ENCODE measurements around the gene ERCC1.
A peak's percentile ranks its signal among the peaks of the same experiment; 100 is the strongest.

Gene ERCC1

GRCh38 chr19:45423589-45424190, at the start of gene ERCC1:
TSS of gene ERCC1 (minus strand) at chr19:45423917. CDS start at chr19:45423374, 543 bp downstream.
- peak; percentile 97 for DNase-seq (ENCODE audit: low spot score)

DNA sequence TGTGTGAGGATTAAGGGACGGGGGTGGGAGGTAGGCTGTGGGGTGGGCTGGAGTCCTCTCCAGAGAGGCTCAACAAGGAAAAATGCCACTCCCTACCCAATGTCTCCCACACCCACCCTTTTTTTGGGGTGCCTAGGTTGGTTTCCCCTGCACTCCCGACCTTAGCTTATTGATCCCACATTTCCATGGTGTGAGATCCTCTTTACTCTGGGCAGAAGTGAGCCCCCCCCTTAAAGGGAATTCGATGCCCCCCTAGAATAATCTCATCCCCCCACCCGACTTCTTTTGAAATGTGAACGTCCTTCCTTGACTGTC, 49.6 kb upstream of the ERCC1 start:
- TF ChIP-seq, protein P1, sequence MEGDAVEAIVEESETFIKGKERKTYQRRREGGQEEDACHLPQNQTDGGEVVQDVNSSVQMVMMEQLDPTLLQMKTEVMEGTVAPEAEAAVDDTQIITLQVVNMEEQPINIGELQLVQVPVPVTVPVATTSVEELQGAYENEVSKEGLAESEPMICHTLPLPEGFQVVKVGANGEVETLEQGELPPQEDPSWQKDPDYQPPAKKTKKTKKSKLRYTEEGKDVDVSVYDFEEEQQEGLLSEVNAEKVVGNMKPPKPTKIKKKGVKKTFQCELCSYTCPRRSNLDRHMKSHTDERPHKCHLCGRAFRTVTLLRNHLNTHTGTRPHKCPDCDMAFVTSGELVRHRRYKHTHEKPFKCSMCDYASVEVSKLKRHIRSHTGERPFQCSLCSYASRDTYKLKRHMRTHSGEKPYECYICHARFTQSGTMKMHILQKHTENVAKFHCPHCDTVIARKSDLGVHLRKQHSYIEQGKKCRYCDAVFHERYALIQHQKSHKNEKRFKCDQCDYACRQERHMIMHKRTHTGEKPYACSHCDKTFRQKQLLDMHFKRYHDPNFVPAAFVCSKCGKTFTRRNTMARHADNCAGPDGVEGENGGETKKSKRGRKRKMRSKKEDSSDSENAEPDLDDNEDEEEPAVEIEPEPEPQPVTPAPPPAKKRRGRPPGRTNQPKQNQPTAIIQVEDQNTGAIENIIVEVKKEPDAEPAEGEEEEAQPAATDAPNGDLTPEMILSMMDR (IDR thresholded peaks at IDR 0.05; ENCODE audit: extremely low read depth, missing control alignments) = no peak

More at GRCh38 chr19:45423589-45424190, at the start of gene ERCC1:
- TF ChIP-seq, protein P1 (IDR thresholded peaks at IDR 0.05; ENCODE audit: extremely low read depth, missing control alignments) = no peak

GRCh38 chr19:45472563-45473366, 49.0 kb upstream of the ERCC1 start:
- DNase-seq (ENCODE audit: low spot score) = no peak
- TF ChIP-seq, protein P1 (IDR thresholded peaks at IDR 0.05; ENCODE audit: extremely low read depth, missing control alignments) = no peak

More for the DNA sequence above, 49.6 kb upstream of the ERCC1 start:
- DNase-seq (ENCODE audit: low spot score) = no peak

- no peak for DNase-seq (ENCODE audit: low spot score)
- TF ChIP-seq, protein P1 (IDR thresholded peaks at IDR 0.05; ENCODE audit: extremely low read depth, missing control alignments) = no peak
Observed at GRCh38 chr19:45471931-45472562, 48.3 kb upstream of the ERCC1 start.

DNA sequence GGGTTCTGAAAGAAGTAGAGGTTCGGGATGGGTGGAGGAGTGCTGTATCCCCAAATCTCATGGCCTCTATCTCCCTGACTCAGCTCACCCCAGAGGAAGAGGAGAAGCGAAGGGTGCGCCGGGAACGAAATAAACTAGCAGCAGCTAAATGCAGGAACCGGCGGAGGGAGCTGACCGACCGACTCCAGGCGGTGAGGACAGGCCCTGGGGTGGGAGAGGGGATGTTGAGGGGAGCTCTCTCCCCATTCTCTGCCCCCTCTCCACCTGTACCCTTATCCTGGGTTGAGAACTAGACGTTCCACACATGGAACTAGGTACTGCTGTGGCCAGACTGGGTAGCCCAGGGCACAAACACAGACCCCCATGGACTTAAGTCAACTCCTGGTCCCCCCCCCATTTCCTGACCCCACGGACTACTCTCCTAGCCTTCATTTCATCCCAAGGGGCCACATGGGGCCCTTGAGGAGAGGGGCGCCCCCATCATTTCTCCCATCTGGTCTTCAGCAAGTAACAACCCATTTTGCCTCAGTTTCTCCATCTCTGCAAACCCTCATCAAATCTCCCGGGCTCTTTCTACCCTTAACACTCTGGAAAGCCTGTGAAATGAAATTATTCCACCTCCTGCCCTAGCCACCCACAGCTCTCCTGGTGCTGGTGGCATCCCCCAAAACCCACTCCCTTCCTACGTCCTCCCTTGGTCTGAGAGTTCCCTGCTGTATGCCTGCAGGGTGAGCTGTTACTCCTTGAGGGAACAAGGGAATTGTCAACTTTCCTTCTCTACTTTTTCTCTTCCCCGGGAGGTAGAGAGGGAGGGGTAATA, 47.6 kb upstream of the ERCC1 start:
- TF ChIP-seq, protein P1 (IDR thresholded peaks at IDR 0.05; ENCODE audit: extremely low read depth, missing control alignments) = no peak
- DNase-seq (ENCODE audit: low spot score) = no peak

DNA sequence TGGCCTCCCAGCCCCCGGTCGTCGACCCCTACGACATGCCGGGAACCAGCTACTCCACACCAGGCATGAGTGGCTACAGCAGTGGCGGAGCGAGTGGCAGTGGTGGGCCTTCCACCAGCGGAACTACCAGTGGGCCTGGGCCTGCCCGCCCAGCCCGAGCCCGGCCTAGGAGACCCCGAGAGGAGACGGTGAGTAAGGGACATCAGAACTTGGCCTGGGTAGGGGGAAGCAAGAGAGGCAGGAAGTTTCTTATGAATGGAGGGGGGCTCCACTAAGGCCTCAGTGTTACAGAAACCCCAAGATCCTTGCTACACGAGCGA, 47.0 kb upstream of the ERCC1 start:
- TF ChIP-seq, protein P1 (IDR thresholded peaks at IDR 0.05; ENCODE audit: extremely low read depth, missing control alignments) = no peak
- DNase-seq (ENCODE audit: low spot score) = no peak
